RCC 7860 (cell line): ENCODE results near the gene PHF2.

ENCODE experiments used
- DNase-seq: peaks from one replicate; pipeline ENCODE4 v3.0.0-alpha.2; 2015; ENCODE audit warnings: low spot score
- FAIRE-seq: peaks from 2 replicates; lab custom pipeline; 2012; peaks lifted over from hg19 to GRCh38; lab: Jason Lieb, UNC

PHF2 gene

DNA sequence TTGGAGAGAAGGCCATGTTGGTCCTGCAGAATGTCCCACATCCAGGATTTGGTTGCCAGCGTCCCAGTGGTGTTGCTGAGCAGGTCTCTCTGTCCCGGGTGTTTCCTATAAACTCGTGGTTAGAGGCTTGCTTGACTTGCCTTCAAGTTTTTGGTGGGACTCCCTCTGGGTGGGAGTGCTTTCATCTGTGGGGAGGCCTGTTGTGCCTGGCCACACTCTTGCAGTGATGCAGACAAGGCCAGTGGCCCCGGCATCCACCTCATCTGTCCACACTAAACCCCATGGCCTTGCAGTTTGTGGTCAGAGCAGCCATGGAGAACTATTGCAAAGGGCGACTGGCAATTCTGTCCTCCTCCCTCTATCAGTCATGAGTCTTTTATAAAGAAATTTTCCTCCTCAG, 71.8 kb downstream of the PHF2 start:
- FAIRE-seq (no peak), DNase-seq (no peak)

- no peak for DNase-seq
- no peak for FAIRE-seq
These were observed 72.5 kb downstream of the PHF2 start for GRCh38 chr9:93648836-93649235.

DNA sequence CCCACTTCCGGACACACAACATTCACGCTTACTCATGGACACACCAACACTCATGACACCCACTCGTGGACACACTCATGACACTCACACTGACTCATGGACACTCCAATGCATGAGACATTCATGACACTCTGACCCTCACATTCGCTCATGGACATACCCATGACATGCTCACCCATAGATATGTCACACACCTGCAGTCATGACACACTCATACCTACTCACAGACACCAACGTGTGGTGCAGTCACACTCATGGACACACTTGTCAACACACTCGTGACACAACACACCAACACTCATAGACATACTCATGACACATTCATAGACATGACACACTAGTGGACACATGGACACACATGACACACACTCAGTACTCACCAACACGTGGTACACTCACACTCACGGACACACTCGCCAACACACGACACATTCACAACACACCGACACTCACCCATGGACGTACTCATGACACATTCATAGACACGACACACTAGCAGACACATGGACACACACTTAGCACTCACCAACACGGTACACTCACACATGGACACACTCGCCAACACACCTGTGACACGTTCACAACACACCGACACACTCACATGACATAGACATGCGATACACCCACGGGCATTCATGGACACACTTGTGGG, 73.4 kb downstream of the PHF2 start:
- no peak for FAIRE-seq

DNA sequence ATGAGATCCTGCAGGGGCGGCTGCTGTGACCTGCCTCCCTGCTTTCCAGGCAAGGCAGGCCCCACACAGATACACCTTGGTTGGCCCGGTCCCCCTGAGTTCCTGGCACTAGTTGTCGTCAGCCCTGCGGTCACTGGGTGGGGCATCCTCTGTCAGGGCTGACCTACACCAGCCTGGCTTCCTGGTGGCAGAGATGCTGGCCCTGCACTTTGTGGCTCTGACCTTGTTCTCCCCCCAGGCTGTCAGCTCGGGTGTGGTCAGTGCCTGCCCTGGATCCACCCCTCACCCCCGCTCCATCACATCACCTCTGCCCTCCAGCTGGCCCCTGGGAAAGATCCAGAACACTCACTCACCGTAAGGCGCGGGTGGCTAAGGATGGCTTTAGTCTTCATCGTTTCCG, 74.1 kb downstream of the PHF2 start:
- no peak for FAIRE-seq
- no peak for DNase-seq

More for the DNA sequence above, 73.4 kb downstream of the PHF2 start:
- no peak for DNase-seq

- DNase-seq = no peak
- no peak for FAIRE-seq
These were observed 75.2 kb downstream of the PHF2 start for GRCh38 chr9:93651521-93651950.

DNA sequence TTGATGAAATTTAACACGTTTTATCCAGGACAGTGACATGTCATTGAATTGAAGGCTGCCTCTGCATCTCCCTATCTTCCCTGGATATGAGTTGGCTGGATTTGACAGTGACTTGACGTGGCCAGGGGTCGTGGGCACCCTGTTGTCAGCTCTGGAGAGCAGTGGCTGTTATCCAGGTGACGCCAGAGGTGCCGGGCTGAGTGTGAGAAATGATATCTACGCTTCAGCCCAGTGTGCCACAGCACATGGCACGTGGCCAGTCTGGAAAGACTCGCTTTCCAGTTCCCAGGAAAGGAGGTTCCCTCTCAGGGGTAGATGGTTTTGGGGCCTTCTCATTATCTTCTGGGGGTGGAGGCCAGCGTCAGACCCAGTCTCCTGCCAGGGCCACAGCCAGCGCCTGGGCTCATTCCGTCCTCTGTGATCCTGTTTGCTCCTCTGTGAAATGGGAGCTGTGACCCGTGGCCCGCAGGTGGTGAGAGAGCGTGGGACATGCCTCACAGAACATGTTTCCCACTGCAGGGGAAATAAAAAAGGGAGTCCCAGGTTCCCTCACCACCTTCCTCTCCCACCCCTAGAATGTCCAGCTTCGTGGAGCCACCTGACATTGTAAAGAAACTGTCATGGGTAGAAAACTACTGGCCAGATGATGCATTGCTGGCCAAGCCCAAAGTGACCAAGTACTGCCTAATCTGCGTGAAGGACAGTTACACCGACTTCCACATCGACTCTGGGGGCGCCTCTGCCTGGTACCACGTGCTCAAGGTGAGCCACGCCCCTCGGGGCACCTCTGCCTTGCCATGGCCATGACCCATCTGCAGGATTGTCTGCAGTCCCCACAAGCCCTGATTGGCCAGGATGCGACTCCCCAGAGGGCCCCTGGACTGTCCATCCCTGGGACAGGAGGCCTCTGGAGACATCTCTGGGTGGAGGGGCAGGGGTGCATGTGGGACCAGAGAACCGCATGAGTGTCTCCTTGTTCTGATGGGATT, 76.5 kb downstream of the PHF2 start:
- no peak for FAIRE-seq
- no peak for DNase-seq

DNA sequence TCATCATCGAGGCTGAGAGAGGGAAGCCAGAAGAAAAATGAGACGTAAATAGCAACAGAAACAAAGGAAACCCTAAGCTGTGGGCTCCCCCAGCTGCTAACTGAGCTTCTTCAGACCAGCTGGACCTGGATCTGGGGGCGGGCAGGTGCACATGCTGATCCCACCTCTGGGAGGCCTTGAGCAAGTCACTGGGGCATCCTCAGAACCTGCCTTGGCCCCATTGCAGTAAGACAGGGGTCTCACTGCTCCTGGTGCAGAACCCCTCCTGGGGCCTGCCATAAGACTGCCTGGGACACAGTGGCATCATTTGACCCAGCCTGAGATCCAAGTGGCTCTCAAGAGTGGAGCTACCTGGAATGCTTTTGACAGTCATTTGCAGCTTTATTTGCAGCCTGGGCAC, 77.4 kb downstream of the PHF2 start:
- DNase-seq = no peak
- no peak for FAIRE-seq

DNA sequence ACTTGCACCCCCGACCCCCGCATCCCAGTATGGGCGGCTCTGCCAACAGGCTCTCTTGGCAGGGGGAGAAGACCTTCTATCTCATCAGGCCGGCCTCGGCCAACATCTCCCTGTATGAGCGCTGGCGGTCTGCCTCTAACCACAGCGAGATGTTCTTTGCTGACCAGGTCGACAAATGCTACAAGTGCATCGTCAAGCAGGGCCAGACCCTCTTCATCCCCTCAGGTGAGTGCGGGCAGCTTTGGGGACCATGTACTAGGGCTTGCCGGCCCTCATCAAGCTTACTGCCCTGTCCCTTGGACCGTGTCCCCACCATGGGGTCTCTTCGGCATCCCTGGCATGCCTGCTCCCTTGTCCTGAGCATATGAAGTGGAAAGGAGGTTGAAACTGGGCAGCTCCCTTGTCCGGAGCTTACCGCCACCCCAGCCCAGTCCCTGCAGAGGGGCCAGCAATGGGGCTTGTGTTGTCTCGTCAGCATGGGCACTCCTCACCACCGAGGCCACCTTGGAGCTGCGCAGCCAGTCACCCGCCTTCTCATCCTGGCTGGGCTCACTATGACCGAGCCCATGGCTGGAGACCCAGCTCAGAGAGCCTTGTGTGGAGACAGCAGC, 78.1 kb downstream of the PHF2 start:
- FAIRE-seq (no peak), DNase-seq (no peak)

DNA sequence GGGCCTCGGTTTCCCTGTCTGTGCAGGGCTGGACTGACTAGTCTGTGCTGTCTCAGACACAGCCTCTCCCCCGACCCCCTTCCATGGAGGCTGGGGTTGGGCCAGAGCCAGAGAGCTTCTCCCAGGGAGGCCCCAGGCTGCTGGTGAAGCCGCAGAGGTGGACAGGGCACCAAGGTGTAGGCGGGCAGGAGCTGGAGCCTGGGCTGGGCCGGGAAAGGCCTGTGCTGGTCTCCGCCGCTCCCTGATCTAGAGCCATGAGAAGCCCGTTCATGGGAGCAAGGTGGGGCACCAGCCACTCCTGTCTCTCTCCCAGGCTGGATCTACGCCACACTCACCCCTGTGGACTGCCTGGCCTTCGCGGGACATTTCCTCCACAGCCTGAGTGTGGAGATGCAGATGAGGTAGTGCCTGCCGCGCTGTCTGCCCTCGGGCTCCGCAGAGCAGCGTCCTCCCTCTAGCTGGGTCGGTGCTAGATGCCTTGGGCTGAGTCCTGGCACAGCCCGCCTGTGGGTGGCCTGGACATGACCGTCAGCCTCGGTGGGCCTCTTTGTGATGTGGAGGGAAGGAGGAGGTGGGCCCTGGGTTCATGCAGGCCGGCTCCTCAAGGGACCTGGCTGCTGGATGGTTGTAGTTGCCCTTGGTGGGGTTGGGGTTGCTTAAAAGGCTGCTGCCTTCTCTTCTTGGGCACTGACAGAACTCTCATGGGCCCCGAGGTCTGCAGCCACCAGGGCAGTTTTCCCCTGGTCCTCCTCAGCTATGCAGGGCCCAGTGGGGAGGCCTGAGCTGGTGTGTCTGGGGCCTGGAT, 79.4 kb downstream of the PHF2 start:
- no peak for DNase-seq
- no peak for FAIRE-seq

- DNase-seq (no peak), FAIRE-seq (no peak)
These were observed 80.2 kb downstream of the PHF2 start for GRCh38 chr9:93656426-93657239.

DNA sequence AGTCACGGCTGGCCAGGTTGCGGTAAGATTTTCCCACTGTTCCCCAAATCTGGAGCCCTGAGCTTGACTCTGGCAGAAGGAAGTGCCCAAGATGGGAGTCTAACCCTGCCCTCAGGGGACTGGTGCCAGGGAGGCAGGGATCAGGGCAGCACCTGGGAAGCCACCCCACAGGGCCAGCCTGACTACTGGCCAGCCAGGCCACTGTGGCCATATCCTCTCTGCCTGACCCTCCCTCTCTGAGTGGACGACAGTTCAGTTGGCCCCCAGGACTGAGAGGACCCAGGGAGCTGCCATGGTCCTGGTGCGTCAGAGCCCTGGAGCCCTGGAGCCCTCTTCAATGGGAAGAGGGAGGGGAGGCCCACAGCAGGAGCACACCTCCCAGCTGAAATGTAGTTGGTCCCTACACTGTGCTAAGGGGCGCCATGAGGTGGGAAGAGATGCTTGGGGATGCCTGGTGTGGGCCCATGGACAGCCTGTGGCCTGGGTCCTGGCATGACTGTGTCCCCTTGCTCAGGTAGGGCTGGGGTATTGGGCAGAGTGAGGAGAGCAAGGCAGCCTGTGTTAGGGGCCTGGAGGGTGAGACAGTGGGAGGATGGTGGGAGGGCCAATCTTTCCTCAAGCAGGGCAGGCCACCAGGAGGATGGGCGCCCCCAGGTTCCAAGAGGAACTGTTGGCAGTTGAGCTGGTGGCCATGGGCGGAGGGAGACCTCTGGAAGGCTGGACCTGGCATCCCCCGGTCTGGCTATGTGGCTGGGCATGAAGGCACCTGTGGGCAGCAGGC, 81.1 kb downstream of the PHF2 start:
- no peak for FAIRE-seq
- DNase-seq = no peak

DNA sequence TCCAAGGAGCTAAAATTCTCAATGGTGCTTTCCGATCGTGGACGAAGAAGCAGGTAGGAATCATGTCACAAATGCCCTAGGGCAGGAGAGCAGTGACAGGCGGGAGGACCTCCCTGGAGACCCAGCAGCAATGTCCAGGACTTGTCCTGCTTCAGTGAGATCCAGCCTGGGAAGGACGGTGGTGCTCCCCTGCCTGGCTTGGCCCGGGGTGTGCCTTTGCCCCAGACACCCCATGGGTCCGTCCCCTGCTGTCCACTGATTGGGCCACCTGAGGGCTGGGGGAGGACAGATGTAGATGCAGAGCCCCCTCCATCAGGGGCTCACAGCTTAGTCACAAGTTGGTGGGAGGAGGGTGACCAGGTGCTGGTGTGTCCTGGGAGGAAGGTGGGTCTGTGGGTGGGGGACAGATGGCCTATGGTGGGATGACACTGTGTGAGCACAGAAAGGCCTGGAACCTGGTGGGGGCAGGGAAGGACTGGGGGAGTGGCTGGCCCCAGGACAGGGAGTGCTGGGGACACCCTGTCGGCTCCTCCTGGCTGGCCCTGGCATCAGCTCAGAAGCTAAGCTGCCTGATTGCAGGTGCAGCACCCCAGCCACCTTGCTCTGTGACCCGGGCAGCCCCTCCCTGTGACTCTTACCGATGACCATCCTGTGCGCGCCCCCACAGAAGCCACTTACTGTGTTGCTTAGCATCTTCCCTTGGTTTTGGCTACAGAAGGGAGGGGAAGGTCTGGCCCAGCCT, 82.0 kb downstream of the PHF2 start:
- FAIRE-seq (no peak), DNase-seq (no peak)

DNA sequence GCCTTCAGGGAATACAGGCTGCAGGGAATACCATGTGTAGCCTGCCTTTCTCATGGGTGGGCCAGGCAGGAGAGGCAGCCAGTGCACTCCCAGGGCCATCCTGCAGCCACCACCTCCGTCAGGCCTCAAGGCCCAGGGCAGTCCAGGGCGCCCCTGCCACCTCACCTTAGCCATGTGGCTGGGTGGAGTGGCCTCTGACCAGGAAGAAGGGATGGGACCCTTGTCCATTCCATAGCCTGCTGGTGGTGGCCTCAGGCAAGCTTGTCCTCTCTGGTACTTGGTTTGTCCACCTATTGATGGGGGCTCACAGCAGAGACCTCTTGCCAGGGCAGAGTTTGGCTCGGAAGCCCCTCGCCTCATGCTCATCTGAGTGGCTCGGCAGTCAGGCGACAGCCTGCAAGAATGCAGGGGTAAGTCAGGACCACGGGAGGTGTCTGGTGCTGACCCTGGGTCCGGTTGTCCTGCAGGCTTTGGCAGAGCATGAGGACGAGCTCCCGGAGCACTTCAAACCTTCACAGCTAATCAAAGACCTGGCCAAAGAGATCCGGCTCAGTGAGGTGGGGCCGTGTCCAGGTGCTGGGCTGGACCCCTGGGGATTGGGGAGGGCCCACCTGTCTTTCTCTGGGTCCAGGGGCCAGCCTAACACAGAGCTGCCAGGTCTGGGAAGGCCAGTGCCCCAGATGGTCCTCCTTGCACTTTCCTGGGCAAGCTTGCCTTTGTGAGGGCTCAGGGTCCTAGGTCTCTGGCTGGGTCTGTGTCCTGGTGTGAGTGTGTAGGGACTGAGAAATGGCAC, 82.9 kb downstream of the PHF2 start:
- no peak for DNase-seq
- no peak for FAIRE-seq

GRCh38 chr9:93659837-93660177, 83.4 kb downstream of the PHF2 start:
- no peak for FAIRE-seq
- no peak for DNase-seq

DNA sequence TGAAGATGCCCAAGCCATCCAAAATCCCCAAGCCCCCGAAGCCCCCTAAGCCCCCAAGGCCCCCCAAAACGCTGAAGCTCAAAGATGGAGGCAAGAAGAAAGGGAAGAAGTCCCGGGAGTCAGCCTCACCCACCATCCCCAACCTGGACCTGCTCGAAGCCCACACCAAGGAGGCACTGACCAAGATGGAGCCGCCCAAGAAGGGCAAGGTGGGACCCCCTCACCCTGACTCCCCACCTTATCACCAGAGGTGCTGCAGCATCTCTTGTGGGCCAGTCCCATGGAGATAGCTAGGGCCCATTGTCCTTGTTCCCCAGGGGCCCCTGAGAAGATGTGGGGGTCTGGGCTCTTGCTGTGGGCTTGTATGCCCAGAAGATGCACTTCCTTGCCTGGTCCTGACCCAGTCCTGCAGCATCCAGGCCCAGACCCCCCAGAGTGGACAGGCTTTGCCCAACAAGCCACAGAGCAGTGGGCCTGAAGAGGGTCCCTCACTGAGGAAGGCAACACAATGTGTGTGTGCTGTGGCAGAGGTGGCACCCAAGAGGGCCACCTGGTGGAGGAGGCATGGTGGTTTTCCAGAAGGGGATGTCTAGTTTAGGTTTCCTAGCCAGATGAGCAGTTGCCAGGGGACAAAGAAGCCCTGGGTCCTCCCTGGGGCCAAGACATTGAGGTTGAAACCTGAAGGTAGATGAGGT, 84.1 kb downstream of the PHF2 start:
- FAIRE-seq (no peak), DNase-seq (no peak)

DNA sequence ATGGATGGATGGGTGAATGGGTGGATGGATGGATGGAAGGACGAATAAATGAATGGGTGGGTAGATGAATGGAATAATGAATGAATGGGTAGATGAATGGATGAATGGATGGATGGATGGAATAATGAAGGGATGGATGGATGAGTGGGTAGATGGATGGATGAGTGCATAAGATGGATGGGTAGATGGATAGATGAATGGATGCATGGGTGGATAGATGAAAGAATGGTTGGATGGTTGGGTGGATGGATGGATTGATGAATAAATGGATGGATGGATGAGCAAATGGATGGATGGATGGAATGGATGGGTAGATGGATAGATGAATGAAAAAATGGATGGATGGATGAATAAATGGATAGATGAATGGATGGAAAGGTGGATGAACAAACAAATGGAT, 85.2 kb downstream of the PHF2 start:
- FAIRE-seq (no peak), DNase-seq (no peak)

DNA sequence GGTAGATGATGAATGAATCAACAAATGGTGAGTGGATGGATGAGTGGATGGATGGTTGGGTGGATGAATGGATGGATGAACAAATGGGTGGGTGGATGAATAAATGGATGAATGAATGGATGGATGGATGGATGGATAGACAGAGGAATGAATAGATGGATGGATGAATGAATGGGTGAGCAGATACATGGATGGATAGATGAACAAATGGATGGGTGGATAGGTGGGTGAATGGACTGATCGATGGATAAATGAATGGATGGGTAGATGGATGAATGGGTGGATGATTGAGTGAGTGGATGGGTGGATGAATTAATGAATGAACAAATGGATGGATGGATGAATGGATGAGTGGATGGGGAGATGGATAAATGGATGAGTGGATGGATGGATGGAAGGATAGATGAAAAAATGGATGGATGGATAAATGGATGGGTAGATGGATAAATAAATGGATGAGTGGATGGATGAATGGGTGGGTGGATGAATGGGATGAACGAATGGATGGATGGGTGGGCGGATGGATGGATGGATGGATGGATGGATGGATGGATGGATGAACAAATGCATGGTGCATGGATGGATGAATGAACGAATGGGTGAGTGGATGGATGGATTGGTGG, 85.7 kb downstream of the PHF2 start:
- FAIRE-seq (no peak), DNase-seq (no peak)
